ENCODE results near the gene HK3. TPM values are rescaled to one million over a fixed set of nuclear protein-coding genes. Genes with fewer than 3 reads are reported as not detected.

HK3 gene
- total and polyA plus RNA-seq, 9 of the 15 experiments (the other 6 are each of a cell fraction or from before 2014, with no cell fraction given), result 0.16 TPM; not detected in 8

- peaks cover 32 to 67% of the 10 kb centered on the region in 2 experiments; a peak in 4 of 5 replicates for H3K27me3 ChIP-seq (ENCODE audit: control insufficient read depth in 2 of 2, insufficient read depth in 2 of 2, low read length in 2 of 2)
- TF ChIP-seq SMAD3 (CRISPR knock-in tag; conservative IDR thresholded peaks at IDR 0.05), result no peak
- TF ChIP-seq MYNN (IDR thresholded peaks at IDR 0.05), result no peak
- TF ChIP-seq MYNN (CRISPR knock-in tag; IDR thresholded peaks at IDR 0.05), result no peak
- TF ChIP-seq CEBPB (tag; IDR thresholded peaks at IDR 0.05), result no peak
- TF ChIP-seq ZNF740 (CRISPR knock-in tag; IDR thresholded peaks at IDR 0.05), result no peak
- no peak for TF ChIP-seq ZNF740 (tag; IDR thresholded peaks at IDR 0.05)
- no peak for TF ChIP-seq TRIM28 (IDR thresholded peaks at IDR 0.05)
- no peak for TF ChIP-seq SNIP1 (IDR thresholded peaks at IDR 0.05; ENCODE audit: low read depth)
- no peak for TF ChIP-seq ZBTB12 (CRISPR knock-in tag; IDR thresholded peaks at IDR 0.05)
- no peak for TF ChIP-seq RBM25 (IDR thresholded peaks at IDR 0.05; ENCODE audit: low read depth, low read length, severe bottlenecking)
- no peak for TF ChIP-seq ZNF324 (CRISPR knock-in tag; IDR thresholded peaks at IDR 0.05)
- TF ChIP-seq, protein P1, sequence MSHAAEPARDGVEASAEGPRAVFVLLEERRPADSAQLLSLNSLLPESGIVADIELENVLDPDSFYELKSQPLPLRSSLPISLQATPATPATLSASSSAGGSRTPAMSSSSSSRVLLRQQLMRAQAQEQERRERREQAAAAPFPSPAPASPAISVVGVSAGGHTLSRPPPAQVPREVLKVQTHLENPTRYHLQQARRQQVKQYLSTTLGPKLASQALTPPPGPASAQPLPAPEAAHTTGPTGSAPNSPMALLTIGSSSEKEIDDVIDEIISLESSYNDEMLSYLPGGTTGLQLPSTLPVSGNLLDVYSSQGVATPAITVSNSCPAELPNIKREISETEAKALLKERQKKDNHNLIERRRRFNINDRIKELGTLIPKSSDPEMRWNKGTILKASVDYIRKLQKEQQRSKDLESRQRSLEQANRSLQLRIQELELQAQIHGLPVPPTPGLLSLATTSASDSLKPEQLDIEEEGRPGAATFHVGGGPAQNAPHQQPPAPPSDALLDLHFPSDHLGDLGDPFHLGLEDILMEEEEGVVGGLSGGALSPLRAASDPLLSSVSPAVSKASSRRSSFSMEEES (CRISPR knock-in tag; IDR thresholded peaks at IDR 0.05), result no peak
- TF ChIP-seq SMAD2 (IDR thresholded peaks at IDR 0.05; ENCODE audit: low read depth, low read length), result no peak
- no peak for TF ChIP-seq CREB5 (CRISPR knock-in tag; IDR thresholded peaks at IDR 0.05)
- H3K9me3 ChIP-seq (replicated peaks; ENCODE audit: control insufficient read depth, insufficient read depth, low read depth, low read length), result no peaks in the 10 kb centered on the region
- H4K20me1 ChIP-seq (replicated peaks; ENCODE audit: control insufficient read depth, insufficient read depth, low read length), result no peaks in the 10 kb centered on the region; the same call in none of the 2 replicates
- H3K9ac ChIP-seq (ENCODE audit: insufficient read depth in 1 of 2, low read depth in 2 of 2, low read length in 2 of 2), result no peak overlapping the region
- H3K9me1 ChIP-seq (ENCODE audit: control insufficient read depth, insufficient read depth, low read length), result no peaks in the 10 kb centered on the region
- H3K4me3 ChIP-seq, result no peak overlapping the region
- H3K4me1 ChIP-seq (replicated peaks in 1 of 2; ENCODE audit: control insufficient read depth in 2 of 2, insufficient read depth in 2 of 2, low read length in 2 of 2), result peaks cover 0 to 3% of the 10 kb centered on the region in 2 experiments; a peak in 1 of 5 replicates
- no peak overlapping the region for H2AFZ ChIP-seq (ENCODE audit: low read depth, low read length)
- in situ Hi-C loops (cut with MboI), result no loop called here
- DNase-seq (ENCODE audit: extremely low read depth in 1 of 4, low spot score in 3 of 4) (no peak), FAIRE-seq (no peak), ATAC-seq (no peak)
- no peak overlapping the region for H3K4me2 ChIP-seq (ENCODE audit: insufficient read depth, low read length)
- H3K79me2 ChIP-seq (ENCODE audit: control insufficient read depth, insufficient read depth, low read length), result no peaks in the 10 kb centered on the region
- CTCF ChIA-PET (ENCODE audit: low intra/inter-chr PET ratio), result no interaction called here
- H3K36me3 ChIP-seq (ENCODE audit: control insufficient read depth, insufficient read depth, low read length), result no peaks in the 10 kb centered on the region
- intact Hi-C loops (cut with micrococcal nuclease), result loop anchor here (10.0 kb wide), 1 partner anchor 222 kb away; no protein-coding TSS in a partner anchor
- 0% methylated on average over 3 of the region's 3 CpGs for WGBS (ENCODE audit: insufficient coverage, low coverage, missing lambda C conversion rate)
- POLR2A ChIA-PET, result interaction anchor here (0.7 to 1.0 kb wide), 2 partner anchors 15 to 23 kb away, joined by 4 read pairs; no protein-coding TSS in a partner anchor
- no peak overlapping the region for H3K27ac ChIP-seq (ENCODE audit: extremely low read depth, low read depth, low read length)
- BruUV-seq (replicated peaks), result no TSS peak
Observed at GRCh38 chr5:176892663-176893062, 6.5 kb downstream of the HK3 start.

All from K562 (cell line).